SHP77 treated with DMSO at 0.1 percent for 48 hours (cell line): Measurements from ENCODE around the gene TPD52L2.
"Not testable (repeated sequence)": the region's sequence is repeated elsewhere in the genome, so short reads cannot be mapped to it uniquely, and the experiment has no call there.

Source experiments
- DNase-seq: peaks from one replicate; lab custom pipeline; 2025; lab: John Stamatoyannopoulos, UW

TPD52L2 gene

DNA sequence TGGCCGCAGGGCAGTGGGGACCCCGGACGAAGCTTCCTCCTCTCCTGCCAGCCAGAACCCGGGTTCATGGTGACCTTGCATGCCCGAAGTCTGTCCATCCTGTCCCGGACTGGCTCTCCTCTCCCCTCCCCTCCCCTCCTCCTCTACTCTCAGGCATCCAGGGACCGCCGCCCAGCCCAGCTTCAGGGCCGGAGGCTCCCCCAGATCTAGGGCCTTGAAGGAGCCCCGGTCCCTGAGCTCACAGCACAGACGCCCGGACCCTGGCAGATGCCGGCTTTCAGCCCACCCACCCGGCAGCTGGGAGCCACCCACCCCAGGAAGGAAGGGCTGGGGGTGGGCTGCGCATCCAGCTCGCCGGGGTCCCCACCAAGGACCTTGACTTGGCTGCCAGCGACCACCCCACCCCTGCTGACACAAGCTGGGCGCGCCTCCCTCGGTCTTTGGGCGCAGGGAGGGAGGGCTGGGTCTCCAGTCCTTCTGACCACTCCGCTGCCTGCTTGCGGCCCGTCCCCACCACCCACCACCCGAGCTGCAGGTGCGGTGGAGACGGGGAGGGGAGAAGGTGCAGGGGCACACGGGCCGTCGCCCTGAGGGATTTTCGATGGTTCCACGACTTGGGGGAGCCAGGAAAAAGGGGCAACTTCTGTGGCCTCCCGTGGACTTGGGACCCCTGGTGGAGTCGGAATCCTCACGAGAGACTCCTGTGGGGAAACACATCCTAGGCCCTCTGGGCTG lies 9.5 kb upstream of the TPD52L2 start:
- DNase-seq: no peak

DNA sequence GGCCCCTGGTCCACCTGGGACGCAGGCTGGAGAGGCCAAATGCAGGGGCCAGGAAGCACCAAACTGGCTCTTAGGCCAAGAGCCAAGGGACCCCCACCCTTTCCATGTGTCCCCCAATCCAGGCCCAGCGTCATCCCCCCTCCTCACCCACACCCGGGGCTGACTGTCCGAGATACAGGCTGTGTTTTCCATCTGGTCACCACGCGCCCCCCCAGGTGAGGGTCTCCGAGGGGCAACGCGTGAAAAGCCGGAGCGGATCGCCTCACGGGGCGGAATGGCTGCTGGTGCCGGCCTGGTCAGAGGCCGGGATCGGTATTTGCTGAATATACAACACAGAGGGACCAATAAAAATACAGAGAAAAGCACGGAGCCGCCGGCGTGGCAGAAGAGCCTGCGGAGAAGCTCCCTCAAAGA lies 9.0 kb upstream of the TPD52L2 start:
- no peak for DNase-seq

- DNase-seq: no peak
Measured at GRCh38 chr20:63857764-63858392, 7.2 kb upstream of the TPD52L2 start.

GRCh38 chr20:63858393-63859165 lies 6.5 kb upstream of the TPD52L2 start:
- peak; percentile 32 for DNase-seq

GRCh38 chr20:63859166-63859699 lies 5.8 kb upstream of the TPD52L2 start:
- DNase-seq: no peak

- DNase-seq: no peak
Measured at GRCh38 chr20:63860325-63861051, 4.6 kb upstream of the TPD52L2 start.

GRCh38 chr20:63861365-63861934 lies 3.6 kb upstream of the TPD52L2 start, which contains the start of gene ABHD16B:
ABHD16B (plus strand) TSS chr20:63861498; CDS start chr20:63861541, 43 bp downstream.
- DNase-seq: no peak

DNA sequence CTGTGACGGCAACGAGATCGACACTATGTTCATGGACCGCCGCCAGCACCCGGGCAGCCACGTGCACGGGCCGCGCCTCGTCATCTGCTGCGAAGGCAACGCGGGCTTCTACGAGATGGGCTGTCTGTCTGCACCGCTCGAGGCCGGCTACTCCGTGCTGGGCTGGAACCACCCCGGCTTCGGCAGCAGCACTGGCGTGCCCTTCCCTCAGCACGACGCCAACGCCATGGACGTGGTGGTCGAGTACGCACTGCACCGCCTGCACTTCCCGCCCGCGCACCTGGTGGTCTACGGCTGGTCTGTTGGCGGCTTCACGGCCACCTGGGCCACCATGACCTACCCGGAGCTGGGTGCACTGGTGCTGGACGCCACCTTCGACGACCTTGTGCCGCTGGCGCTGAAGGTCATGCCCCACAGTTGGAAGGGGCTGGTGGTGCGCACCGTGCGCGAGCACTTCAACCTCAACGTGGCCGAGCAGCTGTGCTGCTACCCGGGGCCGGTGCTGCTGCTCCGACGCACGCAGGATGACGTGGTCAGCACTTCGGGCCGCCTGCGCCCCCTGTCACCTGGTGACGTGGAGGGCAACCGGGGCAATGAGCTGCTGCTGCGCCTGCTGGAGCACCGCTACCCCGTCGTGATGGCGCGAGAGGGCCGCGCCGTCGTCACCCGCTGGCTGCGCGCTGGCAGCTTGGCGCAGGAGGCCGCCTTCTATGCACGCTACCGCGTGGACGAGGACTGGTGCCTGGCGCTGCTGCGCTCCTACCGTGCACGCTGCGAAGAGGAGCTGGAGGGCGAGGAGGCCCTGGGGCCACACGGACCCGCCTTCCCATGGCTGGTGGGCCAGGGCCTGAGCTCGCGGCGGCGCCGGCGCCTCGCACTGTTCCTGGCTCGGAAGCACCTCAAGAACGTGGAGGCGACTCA lies 2.8 kb upstream of the TPD52L2 start:
- DNase-seq: no peak

DNA sequence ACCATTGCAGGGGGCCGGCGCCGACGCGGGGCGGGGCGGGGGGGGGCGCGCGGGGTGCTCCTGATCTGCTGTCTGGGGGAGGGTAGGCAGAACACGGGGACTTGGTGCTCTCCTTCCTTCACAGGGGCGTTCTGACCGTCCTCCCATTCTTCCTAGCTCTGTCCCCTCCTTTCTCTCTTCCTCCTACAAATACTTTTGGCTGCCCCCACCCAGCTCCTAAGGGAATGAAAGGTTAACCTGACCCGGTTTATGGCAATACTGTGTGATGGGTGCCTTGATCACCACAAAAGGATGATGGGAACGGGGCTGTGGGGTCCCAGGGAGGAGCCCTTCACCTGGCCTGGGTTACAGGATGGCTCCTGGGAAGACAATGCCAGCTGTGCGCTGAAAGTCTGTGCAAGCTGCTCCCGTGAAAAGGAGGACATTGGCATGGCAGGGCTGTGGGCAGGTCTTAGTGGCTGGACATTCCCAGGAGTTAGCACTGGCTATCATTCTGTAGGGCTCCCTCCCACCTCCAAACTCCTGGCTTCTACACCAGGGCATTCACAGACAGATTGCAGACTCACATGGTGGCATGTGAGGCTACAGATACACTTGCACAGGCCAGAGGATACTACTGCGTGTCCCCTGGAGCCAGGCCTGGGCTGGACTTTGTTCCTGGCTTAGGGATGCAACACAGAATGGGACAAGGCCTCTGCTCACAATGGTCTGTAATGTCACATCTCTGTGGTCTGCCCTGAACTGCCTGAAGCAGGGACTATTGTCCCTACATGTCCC lies 1.9 kb upstream of the TPD52L2 start:
- no peak for DNase-seq

- DNase-seq: peak; percentile 85
Measured at GRCh38 chr20:63863798-63864544, 1.1 kb upstream of the TPD52L2 start.

DNA sequence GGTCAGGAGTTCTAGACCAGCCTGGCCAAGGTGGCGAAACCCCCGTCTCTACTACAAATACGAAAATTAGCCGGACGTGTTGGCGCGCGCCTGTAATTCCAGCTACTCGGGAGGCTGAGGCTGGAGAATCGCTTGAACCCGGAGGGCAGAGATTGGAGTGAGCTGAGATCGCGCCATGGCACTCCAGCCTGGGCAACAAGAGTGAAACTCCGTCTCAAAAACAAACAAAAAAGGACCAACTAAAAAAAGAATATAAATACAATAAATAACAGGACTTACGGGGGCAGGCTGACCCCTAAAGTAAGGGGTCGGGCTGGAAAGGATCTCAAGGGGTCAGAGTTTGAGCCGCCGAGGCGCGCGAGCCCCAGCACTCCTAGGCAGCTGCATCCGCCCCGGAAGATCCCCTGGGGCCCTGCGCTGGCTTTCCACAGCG lies 509 bp upstream of the TPD52L2 start:
- no peak for DNase-seq

DNA sequence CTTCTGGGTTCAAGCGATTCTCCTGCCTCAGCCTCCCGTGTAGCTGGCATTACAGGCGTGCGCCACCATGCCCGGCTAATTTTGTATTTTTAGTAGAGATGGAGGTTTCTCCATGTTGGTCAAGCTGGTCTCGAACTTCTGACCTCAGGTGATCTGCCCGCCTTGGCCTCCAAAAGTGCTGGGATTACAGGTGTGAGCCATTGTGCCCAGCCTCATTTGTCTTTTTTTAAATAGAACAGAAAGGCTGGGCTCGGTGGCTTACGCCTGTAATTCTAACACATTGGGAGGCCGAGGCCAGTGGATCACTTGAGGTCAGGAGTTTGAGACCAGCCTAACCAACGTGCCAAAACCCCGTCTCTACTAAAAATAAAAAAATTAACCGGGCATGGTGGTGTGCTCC lies 2.0 kb downstream of the TPD52L2 start:
- not testable (repeated sequence) for DNase-seq

- DNase-seq: no peak
Measured at GRCh38 chr20:63868264-63868663, 3.2 kb downstream of the TPD52L2 start.

DNA sequence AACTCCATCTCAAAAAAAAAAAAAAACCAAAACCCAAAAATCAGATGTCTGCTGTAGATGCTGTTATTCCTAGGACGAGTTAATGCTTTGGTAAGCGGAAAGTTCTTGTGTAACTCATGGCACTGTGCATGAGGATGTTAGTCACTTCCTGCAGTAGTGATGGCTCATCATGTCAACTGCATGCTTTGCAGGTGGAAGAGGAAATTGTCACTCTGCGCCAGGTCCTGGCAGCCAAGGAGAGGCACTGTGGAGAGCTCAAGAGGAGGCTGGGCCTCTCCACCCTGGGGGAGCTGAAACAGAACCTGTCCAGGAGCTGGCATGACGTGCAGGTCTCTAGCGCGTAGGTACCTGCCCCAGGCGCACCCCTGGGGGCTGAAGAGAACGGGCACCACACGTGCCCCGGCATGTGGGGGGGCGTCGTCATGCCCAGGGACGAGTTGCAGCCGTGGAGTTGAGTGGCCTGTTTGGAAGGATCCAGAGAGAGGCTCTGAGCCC lies 8.5 kb downstream of the TPD52L2 start:
- DNase-seq: no peak

DNA sequence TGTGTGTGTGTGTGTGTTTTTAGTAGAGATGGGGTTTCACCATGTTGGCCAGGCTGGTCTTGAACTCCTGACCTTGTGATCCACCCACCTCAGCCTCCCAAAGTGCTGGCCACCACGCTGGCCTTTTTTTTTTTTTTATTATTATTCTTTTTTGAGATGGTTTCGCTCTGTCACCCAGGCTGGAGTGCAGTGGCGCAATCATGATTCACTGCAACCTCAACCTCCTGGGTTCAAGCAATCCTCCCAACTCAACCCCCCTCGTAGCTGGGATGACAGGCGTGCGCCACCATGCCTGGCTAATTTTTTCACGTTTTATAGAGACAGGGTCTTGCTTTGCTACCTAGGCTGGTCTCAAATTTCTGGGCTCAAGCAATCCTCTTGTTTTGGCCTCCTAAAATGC lies 9.2 kb downstream of the TPD52L2 start:
- not testable (repeated sequence) for DNase-seq

GRCh38 chr20:63876489-63877036 lies 11.5 kb downstream of the TPD52L2 start:
- DNase-seq: no peak

DNA sequence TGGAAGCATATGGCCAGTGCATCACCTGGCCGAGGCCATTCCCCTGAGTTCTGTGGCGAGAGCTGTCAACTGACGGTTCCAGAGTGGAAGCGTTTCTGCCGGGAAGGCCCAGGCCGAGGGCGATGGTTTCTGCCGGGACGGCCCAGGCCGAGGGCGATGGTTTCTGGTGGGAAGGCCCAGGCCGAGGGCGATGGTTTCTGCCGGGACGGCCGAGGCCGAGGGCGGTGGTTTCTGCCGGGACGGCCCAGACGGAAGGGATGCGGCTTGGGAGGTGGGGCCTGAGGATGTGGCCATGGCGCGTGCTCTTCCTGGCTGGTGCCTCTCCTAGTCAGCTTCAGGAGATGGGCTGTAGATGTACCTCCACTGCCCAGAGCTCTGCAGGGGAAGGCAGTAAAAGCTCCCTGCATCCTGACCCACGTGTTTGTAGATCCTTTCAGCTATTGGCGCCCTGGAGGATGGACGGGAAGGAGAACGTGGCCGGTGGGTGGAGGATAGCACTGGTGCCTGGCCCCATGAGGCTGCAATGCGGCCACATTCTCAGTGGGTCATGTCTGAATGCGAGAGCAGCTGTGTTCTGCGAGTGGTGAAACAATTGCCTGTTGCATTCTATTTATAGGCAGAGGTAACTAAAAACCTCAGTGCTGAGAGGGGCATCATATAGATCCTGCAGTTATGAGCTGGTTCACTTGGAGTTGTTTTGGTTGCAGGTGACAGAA lies 12.8 kb downstream of the TPD52L2 start:
- DNase-seq: no peak
